ENCODE measurements around the gene UNG. TPM values are rescaled to one million over a fixed set of nuclear protein-coding genes. Genes with fewer than 3 reads are reported as not detected.
A peak's percentile ranks its signal among the peaks of the same experiment; 100 is the strongest.

Gene UNG
- total RNA-seq, 1 experiment from 2014 or later = 188 TPM

DNA sequence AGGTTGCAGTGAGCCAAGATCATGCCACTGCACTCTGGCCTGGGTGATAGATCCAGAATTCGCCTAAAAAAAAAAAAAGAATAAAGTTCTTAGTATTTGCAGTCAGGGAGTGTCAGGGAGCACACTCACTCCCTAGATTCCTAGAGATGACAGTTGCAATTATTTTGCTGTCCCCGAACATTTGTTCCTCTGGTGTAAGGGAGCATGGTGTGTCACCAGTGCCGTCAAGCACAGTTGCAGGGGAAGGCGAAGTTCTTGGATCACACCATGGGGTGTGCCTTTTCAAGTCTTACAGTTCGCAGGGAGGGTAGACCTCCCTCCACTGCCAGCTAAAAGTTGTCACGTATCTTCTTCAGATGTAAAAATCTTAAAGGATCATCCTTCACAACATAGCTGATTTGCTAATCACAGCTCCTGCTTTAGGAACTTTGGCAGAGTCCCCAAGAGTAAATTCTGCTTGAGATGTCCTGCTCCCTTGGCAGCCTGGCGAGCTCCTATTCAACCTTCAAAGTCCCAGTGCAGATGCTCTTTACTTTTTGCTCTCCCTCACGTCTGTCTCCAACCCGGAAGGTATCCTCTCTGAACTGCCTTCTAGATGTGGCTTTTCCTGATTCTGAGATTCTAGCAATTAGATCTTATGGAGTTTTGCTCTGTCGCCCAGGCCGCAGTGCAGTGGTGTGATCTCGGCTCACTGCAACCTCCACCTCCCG lies 30.3 kb downstream of the UNG start:
- Histone ChIP-seq H3K14ac (ENCODE audit: insufficient read depth, low read length) (no peak overlapping the region), H3K27ac (ENCODE audit: insufficient read length, low read depth, low read length) (no peak overlapping the region), H2BK5ac (ENCODE audit: insufficient read length, low read length) (no peak overlapping the region), H2BK20ac (ENCODE audit: low read depth, low read length, poor library complexity, severe bottlenecking) (no peak overlapping the region), H4K20me1 (ENCODE audit: control insufficient read depth, insufficient read depth, insufficient read length) (no peaks in the 10 kb centered on the region), H3T11ph (ENCODE audit: low read length) (no peak overlapping the region), H2BK120ac (ENCODE audit: low read depth, low read length, poor library complexity, severe bottlenecking) (no peak overlapping the region), H2AFZ (ENCODE audit: low read length) (no peak overlapping the region), H3K23ac (ENCODE audit: insufficient read length, low read depth, low read length) (no peak overlapping the region), H2BK15ac (ENCODE audit: low read depth, low read length) (no peak overlapping the region), H3K4me1 (ENCODE audit: insufficient read depth, low read length) (peaks cover 6% of the 10 kb centered on the region), H3K9me3 (ENCODE audit: control insufficient read depth, low read depth, low read length) (no peaks in the 10 kb centered on the region), H3K56ac (ENCODE audit: insufficient read length, low read depth, low read length) (no peak overlapping the region), H4K5ac (ENCODE audit: insufficient read length, low read depth, low read length) (no peak overlapping the region), H3K79me2 (ENCODE audit: insufficient read depth, low read length) (no peaks in the 10 kb centered on the region), H3K4me2 (ENCODE audit: insufficient read depth, insufficient read length, low read length) (no peak overlapping the region), H2BK12ac (ENCODE audit: insufficient read length, low read depth, low read length) (no peak overlapping the region), H3K18ac (ENCODE audit: insufficient read length, low read depth, low read length) (no peak overlapping the region), H3K23me2 (ENCODE audit: insufficient read length, low read depth, low read length, poor library complexity, severe bottlenecking) (no peaks in the 10 kb centered on the region), H3K4ac (ENCODE audit: low read depth, low read length) (no peak overlapping the region), H2AK5ac (ENCODE audit: insufficient read length, low read length) (no peak overlapping the region), H3K27me3 (ENCODE audit: insufficient read depth, low read length) (no peaks in the 10 kb centered on the region), H4K8ac (replicated peaks; ENCODE audit: insufficient read length, low read depth, low read length) (no peak overlapping the region), H3K79me1 (ENCODE audit: insufficient read depth, low read depth, low read length, poor library complexity, severe bottlenecking) (no peaks in the 10 kb centered on the region), H3K9ac (ENCODE audit: extremely low read depth, insufficient read length, low read length) (no peak overlapping the region), H4K91ac (ENCODE audit: insufficient read length, low read depth, low read length) (no peak overlapping the region)
- no peaks in the 10 kb centered on the region; the same call in 1 of the 2 replicates for H3K27me3 Mint-ChIP-seq (ENCODE audit: low read depth)
- H3K27ac Mint-ChIP-seq = peak overlapping the region in 1 of 3 experiments; percentile 8; a peak in 1 of 7 replicates
- DNase-seq = no peak
- H3K4me1 Mint-ChIP-seq = peaks cover 8 to 9% of the 10 kb centered on the region in 2 experiments
- H3K4me3 Mint-ChIP-seq = no peak overlapping the region
- H3K9me3 Mint-ChIP-seq = no peaks in the 10 kb centered on the region
- no peaks in the 10 kb centered on the region; a peak in 1 of 7 replicates for H3K36me3 Mint-ChIP-seq (ENCODE audit: insufficient read depth in 1 of 3, low read depth in 3 of 3)
- WGBS (ENCODE audit: extremely low coverage, insufficient read length, low lambda C conversion rate) = no CpG with 5 or more reads among the region's 13 CpGs
- TF ChIP-seq, protein P1, sequence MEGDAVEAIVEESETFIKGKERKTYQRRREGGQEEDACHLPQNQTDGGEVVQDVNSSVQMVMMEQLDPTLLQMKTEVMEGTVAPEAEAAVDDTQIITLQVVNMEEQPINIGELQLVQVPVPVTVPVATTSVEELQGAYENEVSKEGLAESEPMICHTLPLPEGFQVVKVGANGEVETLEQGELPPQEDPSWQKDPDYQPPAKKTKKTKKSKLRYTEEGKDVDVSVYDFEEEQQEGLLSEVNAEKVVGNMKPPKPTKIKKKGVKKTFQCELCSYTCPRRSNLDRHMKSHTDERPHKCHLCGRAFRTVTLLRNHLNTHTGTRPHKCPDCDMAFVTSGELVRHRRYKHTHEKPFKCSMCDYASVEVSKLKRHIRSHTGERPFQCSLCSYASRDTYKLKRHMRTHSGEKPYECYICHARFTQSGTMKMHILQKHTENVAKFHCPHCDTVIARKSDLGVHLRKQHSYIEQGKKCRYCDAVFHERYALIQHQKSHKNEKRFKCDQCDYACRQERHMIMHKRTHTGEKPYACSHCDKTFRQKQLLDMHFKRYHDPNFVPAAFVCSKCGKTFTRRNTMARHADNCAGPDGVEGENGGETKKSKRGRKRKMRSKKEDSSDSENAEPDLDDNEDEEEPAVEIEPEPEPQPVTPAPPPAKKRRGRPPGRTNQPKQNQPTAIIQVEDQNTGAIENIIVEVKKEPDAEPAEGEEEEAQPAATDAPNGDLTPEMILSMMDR (conservative IDR thresholded peaks at IDR 0.05) = no peak
